HG03196 (cell line): Measurements from ENCODE around the gene STX3.
"Not testable (repeated sequence)": the region's sequence is repeated elsewhere in the genome, so short reads cannot be mapped to it uniquely, and the experiment has no call there.

Experiments
- ATAC-seq: cut with Tn5 transposase; IDR thresholded peaks from one replicate; pipeline ENCODE4 v1.9.1; 2021; ENCODE audit not compliant: unreplicated experiment

STX3 gene

DNA sequence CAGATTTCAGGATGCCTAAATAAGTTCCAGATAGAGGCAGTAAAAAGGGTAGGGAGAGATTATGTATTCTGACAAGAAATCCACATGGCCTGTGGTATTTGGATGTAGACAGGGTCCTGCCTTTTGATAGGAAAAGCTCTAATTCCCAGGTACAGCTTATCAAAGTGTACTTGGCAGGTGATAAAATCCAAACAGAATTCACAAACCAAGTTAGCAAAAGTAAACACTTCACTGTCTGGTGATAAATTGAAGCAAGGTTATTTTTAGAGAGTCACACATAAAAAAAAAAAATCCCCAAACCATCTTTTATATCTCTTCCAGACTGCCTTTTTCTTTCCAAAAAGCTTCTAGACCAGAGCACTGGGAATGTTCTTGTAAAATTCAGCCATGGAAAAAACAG is 84.4 kb downstream of the STX3 start:
- ATAC-seq: no peak

DNA sequence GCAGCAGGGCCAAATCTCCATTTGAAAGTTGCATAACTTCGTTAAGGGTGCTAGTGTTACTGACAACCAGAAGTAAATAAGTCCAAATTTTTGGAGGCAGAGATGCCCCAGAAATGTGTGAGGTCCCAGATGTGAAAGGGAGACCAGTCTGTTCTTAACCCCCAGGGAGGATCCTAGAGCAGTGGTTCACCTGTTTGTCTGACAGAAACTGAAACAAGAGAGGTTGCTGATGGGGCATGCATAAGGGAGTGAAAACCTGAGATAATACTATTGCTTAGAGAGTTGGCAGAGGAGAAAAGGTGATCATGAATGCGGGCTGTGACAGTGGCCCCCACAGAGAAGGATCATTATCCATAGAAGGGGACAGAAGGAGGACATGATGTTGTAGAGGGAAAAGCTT is 86.3 kb downstream of the STX3 start:
- ATAC-seq: no peak

DNA sequence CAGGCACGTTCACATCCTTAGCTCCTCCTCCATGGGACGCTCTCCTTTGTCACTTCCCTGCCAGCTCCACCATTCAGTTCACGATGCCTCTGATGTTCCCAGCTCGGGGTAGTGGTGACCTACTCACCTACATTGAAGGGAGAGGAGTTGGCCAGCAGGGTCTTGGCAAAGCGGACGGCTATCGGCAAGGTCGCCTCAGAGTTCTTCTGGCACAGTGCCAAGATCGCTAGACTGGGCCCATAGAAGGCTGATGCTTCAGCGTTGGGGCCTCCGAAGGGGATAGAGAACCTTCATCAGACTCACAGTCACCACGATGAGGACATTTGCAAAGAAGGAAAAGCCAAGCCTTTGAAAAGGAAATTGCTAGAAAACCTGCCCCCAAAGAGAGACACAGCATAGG is 87.1 kb downstream of the STX3 start:
- no peak for ATAC-seq

DNA sequence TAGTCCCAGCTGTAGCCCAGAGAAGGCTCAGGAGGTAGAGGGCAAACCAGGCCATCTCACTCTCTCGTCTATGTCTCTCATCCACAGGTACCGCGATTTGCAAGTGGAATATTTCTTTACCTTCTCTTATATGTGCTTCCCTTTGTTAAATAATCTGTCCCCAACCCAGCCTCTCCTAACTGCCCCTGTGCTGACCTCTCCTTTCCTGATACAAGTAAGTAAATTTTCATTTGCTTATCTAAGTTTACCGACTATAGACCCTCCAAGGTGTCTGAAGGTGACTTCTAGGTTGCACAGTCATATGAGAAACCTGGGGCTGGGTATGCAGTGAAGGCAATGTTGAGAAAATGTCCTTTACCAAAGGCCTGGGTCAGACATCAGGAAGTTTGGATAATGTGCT is 90.2 kb downstream of the STX3 start, which contains the start of gene CBLIF:
TSS of gene CBLIF (minus strand) at position 101 of the 400 bp plus-strand sequence. CDS start at position 55, 46 bp downstream.
- ATAC-seq: no peak

DNA sequence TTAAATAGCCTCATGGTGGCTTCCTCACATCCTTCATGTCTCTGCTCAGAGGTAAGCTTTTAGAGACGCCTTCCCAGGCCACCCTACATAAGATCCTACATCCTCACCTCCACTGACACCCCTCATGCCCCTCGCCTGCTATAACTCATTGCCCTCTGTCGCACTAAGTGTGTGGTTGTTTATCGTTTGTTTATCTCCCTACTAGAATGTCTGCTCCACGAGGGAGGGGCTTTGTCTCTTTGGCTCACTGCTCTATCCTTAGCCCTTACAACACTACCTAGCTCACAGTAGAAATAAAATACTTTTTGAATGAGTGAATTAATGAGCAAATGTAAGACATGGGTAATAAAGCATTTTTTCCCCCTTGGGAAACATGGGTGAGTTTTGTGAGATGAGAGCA is 91.4 kb downstream of the STX3 start:
- no peak for ATAC-seq

DNA sequence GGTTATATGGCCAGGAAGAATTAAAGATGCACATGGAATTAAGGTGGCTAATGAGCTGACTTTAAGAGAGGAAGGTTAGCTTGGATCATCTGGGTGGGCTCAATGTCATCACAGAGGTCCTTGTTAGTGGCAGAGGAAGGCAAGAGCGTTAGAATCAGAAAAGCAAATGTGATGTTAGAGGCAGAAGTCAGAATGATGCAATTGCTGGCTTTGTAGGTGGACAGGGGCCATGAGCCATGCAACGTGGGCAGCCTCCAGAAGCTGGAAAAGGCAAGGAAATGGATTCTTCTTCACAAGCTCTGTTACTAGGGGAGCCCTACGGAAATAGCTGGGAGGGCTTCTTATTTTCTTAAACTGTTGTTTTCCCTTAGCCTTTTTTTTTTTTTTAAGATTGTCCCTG is 92.5 kb downstream of the STX3 start:
- no peak for ATAC-seq

DNA sequence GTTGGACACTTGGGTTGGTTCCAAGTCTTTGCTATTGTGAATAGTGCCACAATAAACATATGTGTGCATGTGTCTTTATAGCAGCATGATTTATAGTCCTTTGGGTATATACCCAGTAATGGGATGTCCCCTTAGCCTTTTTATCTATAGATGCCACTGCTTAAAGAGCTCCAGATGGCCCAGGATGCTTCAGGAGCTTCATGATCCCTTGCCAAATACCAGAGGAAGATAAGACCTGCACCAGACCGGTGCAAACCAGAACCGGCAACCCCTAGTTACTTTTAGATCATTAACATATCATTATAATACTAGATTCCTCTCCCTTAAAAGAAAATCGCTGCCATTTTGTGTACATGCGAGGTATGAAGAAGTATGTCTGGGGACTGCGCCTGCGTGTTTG is 93.3 kb downstream of the STX3 start:
- not testable (repeated sequence) for ATAC-seq

DNA sequence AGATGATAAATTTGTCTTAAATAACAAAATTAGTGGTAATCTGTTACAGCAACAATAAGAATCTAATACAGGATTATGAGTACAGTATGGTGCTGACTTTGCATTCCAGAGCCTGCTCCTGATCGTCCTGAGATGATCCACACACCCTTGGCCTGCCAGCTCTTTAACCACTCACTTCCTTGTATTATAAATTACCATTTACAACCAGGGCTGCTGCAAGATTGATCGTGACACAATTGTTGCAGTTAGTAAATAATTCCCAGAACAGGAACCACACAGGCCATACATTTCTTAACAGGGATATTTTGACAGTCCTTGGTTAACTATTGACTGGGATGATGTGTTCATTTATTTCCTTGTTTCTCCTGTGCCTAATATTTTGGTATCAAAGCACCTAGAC is 94.0 kb downstream of the STX3 start:
- ATAC-seq: no peak

DNA sequence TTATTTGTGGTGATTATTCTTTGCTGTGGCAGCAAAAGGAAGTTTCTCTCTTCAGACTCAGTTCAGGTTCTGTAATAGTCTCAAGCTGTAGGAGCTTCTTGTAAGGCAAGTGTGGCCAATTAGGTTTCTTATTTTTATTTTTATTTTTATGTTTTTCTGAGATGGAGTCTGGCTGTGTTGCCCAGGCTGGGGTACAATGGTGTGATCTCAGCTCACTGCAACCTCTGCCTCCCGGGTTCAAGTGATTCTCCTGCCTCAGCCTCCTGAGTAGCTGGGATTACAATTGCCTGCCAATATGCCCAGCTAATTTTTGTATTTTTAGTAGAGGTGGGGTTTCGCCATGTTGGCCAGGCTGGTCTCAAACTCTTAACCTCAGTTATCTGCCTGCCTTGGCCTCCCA is 94.4 kb downstream of the STX3 start:
- not testable (repeated sequence) for ATAC-seq

DNA sequence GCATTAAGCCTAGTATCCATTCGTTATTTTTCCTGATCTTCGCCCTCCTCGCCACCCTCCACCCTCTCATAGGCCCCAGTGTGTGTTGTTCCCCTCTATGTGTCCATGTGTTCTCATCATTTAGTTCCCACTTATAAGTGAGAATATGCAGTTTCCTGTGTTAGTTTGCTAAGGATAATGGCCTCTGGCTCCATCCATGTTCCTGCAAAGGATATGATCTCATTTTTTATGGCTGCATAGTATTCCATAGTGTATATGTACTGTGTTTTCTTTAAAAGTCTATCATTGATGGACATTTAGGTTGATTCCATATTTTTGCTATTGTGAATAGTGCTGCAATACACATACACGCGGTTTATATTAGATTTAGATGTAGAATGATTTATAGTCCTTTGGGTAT is 96.2 kb downstream of the STX3 start:
- ATAC-seq: not testable (repeated sequence)

DNA sequence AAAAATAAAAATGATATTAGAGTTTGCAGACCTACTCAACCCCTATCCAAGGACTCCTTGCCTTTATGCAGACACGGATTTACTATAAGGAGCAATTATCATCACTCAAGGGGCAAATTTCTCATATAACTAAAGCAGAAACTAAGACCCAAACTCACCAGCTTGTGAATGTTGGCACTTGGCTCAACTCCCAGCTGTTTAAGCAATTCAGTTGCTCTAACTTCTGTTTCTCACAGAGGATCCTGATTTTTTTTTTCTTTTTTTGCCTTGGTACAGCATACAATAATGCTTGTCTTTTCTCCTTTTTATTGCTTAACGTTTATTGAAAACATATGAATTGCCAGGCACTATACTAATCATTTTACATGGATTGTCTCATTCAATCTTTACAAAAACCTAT is 99.7 kb downstream of the STX3 start:
- no peak for ATAC-seq
